Esophagus squamous epithelium (tissue), 4 donors: ENCODE results near the gene ATP5IF1.

Experiments
- CTCF ChIP-seq, 6 experiments: fragments of 450-650 bp in 4 of 6; fragments of 200-600 bp in 2 of 6; sonication (generic) in 2 of 6; IDR thresholded peaks; one replicate each; pipeline ENCODE4 v1.5.1; 2016 to 2019; ENCODE audit warnings: antibody characterized with exemption in 6 of 6, mild to moderate bottlenecking in 4 of 6, moderate library complexity in 4 of 6
- POLR2A ChIP-seq, 4 donors: fragments of 450-650 bp; IDR thresholded peaks; one replicate each; pipeline ENCODE4 v1.6.1; 2017; ENCODE audit warnings: antibody characterized with exemption in 4 of 4, mild to moderate bottlenecking in 4 of 4, moderate library complexity in 3 of 4

GRCh38 chr1:28260803-28261174 lies 24.9 kb downstream of the ATP5IF1 start:
- no peak for TF ChIP-seq POLR2A (IDR thresholded peaks at IDR 0.05)
- TF ChIP-seq CTCF (IDR thresholded peaks at IDR 0.05) = no peak
